Neuronal stem cell (in vitro differentiated cells): Measurements from ENCODE around the gene DCUN1D2.

Experiments used
- small RNA-seq: library from polyadenylated mRNA; stranded (forward); fragments of <200 nt; extraction: miRNeasy Mini kit (QIAGEN cat#:217004); gene quantifications from one replicate; pipeline ENCODE3, GENCODE V24; 2013; ENCODE audit not compliant: insufficient read depth

DCUN1D2 gene

Small RNA genes within 50 kb of the gene (small RNA-seq; reads per million reads assigned to genes)
- 18.9 reads per million, percentile 78 among the genes with 10 or more reads in this experiment for gene RNU1-16P
